ENCODE measurements around the gene AKIRIN2.
"Not testable (repeated sequence)": the region's sequence is repeated elsewhere in the genome, so short reads cannot be mapped to it uniquely, and the experiment has no call there.

- TF ChIP-seq, protein P1, sequence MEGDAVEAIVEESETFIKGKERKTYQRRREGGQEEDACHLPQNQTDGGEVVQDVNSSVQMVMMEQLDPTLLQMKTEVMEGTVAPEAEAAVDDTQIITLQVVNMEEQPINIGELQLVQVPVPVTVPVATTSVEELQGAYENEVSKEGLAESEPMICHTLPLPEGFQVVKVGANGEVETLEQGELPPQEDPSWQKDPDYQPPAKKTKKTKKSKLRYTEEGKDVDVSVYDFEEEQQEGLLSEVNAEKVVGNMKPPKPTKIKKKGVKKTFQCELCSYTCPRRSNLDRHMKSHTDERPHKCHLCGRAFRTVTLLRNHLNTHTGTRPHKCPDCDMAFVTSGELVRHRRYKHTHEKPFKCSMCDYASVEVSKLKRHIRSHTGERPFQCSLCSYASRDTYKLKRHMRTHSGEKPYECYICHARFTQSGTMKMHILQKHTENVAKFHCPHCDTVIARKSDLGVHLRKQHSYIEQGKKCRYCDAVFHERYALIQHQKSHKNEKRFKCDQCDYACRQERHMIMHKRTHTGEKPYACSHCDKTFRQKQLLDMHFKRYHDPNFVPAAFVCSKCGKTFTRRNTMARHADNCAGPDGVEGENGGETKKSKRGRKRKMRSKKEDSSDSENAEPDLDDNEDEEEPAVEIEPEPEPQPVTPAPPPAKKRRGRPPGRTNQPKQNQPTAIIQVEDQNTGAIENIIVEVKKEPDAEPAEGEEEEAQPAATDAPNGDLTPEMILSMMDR (IDR thresholded peaks at IDR 0.05) = not testable (repeated sequence)
- not testable (repeated sequence) for TF ChIP-seq POLR2A (IDR thresholded peaks at IDR 0.05)
Measured at GRCh38 chr6:87703039-87703438, 1.0 kb upstream of the AKIRIN2 start.
